ENCODE data around the gene PAGR1. TPM values are rescaled to one million over a fixed set of nuclear protein-coding genes. Genes with fewer than 3 reads are reported as not detected.
A peak's percentile ranks its signal among the peaks of the same experiment; 100 is the strongest.

PAGR1 gene
- total and polyA plus RNA-seq, 2 of the 13 experiments (the other 11 are each of a cell fraction or from before 2014, with no cell fraction given): 9.8 to 66.4 TPM

DNA sequence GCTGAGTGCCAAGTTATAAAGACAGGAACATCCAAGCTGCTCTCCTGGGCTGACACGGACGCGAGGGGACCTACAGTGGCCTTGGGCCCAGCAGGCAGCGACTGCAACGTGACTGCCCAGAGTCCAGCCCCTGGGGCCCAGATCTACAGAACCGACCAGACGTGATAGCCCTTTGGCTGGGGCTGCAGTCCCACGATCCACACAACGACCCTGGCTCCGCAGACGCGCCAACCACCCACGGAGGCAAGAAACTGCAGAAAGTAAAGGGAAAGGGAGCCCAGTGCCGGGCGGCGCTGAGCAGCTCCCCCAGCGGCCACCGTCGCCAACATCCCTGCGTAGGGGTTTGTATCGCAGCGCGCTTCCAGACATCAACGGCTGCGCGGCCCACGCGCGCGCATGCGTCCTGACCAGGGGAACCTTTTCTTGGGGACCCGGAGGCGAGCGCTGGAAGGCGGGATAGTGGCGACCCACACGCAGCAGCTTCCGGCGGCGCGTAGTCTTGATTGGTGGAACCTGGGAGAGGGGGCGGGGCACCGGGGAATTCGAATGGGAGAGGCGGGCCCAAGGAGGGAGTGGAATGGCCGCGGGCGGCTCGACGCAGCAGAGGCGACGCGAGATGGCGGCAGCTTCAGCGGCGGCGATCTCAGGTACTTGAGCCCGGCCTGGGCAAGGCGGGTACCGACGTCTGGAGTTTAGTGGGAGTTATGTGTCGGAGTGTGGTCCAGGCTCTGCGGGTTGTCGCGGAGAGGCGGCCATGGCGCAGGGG lies 25.6 kb upstream of the PAGR1 start, which contains the start of gene KIF22 (continued):
- no peak for TF ChIP-seq ZNF180 (CRISPR knock-in tag; IDR thresholded peaks at IDR 0.05; ENCODE audit: borderline replicate concordance, low read depth)
- TF ChIP-seq RFXAP (CRISPR knock-in tag; IDR thresholded peaks at IDR 0.05; ENCODE audit: borderline replicate concordance): peak; percentile 84; the same call in 1 of the 2 replicates
- TF ChIP-seq ZKSCAN8 (CRISPR knock-in tag; IDR thresholded peaks at IDR 0.05; ENCODE audit: borderline replicate concordance): peak; percentile 78; the same call in 1 of the 2 replicates
- TF ChIP-seq, protein P1, sequence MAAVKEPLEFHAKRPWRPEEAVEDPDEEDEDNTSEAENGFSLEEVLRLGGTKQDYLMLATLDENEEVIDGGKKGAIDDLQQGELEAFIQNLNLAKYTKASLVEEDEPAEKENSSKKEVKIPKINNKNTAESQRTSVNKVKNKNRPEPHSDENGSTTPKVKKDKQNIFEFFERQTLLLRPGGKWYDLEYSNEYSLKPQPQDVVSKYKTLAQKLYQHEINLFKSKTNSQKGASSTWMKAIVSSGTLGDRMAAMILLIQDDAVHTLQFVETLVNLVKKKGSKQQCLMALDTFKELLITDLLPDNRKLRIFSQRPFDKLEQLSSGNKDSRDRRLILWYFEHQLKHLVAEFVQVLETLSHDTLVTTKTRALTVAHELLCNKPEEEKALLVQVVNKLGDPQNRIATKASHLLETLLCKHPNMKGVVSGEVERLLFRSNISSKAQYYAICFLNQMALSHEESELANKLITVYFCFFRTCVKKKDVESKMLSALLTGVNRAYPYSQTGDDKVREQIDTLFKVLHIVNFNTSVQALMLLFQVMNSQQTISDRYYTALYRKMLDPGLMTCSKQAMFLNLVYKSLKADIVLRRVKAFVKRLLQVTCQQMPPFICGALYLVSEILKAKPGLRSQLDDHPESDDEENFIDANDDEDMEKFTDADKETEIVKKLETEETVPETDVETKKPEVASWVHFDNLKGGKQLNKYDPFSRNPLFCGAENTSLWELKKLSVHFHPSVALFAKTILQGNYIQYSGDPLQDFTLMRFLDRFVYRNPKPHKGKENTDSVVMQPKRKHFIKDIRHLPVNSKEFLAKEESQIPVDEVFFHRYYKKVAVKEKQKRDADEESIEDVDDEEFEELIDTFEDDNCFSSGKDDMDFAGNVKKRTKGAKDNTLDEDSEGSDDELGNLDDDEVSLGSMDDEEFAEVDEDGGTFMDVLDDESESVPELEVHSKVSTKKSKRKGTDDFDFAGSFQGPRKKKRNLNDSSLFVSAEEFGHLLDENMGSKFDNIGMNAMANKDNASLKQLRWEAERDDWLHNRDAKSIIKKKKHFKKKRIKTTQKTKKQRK (IDR thresholded peaks at IDR 0.05; ENCODE audit: low read length): no peak
- peak; percentile 89 for TF ChIP-seq ZFY (CRISPR knock-in tag; IDR thresholded peaks at IDR 0.05)
- TF ChIP-seq, protein P2, sequence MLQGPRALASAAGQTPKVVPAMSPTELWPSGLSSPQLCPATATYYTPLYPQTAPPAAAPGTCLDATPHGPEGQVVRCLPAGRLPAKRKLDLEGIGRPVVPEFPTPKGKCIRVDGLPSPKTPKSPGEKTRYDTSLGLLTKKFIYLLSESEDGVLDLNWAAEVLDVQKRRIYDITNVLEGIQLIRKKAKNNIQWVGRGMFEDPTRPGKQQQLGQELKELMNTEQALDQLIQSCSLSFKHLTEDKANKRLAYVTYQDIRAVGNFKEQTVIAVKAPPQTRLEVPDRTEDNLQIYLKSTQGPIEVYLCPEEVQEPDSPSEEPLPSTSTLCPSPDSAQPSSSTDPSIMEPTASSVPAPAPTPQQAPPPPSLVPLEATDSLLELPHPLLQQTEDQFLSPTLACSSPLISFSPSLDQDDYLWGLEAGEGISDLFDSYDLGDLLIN (CRISPR knock-in tag; IDR thresholded peaks at IDR 0.05; ENCODE audit: borderline replicate concordance): peak; percentile 60; the same call in 1 of the 2 replicates
- no peak; the same call in none of the 2 replicates for TF ChIP-seq ZNF709 (CRISPR knock-in tag; IDR thresholded peaks at IDR 0.05)
- no peak for TF ChIP-seq ZFP62 (CRISPR knock-in tag; IDR thresholded peaks at IDR 0.05)
- no peak for TF ChIP-seq NR3C1 (CRISPR knock-in tag; IDR thresholded peaks at IDR 0.05)
- TF ChIP-seq TOPORS (CRISPR knock-in tag; IDR thresholded peaks at IDR 0.05): 0 out of 2 replicates have a peak, but pooled peaks have one; percentile 59
- TF ChIP-seq, protein P3, sequence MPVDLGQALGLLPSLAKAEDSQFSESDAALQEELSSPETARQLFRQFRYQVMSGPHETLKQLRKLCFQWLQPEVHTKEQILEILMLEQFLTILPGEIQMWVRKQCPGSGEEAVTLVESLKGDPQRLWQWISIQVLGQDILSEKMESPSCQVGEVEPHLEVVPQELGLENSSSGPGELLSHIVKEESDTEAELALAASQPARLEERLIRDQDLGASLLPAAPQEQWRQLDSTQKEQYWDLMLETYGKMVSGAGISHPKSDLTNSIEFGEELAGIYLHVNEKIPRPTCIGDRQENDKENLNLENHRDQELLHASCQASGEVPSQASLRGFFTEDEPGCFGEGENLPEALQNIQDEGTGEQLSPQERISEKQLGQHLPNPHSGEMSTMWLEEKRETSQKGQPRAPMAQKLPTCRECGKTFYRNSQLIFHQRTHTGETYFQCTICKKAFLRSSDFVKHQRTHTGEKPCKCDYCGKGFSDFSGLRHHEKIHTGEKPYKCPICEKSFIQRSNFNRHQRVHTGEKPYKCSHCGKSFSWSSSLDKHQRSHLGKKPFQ (CRISPR knock-in tag; IDR thresholded peaks at IDR 0.05; ENCODE audit: insufficient replicate concordance): peak; percentile 40
- TF ChIP-seq ZNF496 (CRISPR knock-in tag; IDR thresholded peaks at IDR 0.05; ENCODE audit: insufficient replicate concordance): no peak
- TF ChIP-seq, protein P4, sequence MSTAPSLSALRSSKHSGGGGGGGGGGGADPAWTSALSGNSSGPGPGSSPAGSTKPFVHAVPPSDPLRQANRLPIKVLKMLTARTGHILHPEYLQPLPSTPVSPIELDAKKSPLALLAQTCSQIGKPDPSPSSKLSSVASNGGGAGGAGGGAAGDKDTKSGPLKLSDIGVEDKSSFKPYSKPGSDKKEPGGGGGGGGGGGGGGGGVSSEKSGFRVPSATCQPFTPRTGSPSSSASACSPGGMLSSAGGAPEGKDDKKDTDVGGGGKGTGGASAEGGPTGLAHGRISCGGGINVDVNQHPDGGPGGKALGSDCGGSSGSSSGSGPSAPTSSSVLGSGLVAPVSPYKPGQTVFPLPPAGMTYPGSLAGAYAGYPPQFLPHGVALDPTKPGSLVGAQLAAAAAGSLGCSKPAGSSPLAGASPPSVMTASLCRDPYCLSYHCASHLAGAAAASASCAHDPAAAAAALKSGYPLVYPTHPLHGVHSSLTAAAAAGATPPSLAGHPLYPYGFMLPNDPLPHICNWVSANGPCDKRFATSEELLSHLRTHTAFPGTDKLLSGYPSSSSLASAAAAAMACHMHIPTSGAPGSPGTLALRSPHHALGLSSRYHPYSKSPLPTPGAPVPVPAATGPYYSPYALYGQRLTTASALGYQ (CRISPR knock-in tag; IDR thresholded peaks at IDR 0.05): no peak
- TF ChIP-seq BRCA1 (CRISPR knock-in tag; IDR thresholded peaks at IDR 0.05): no peak; the same call in 1 of the 2 replicates
- TF ChIP-seq KLF11 (CRISPR knock-in tag; IDR thresholded peaks at IDR 0.05): no peak; the same call in 1 of the 2 replicates
- peak; percentile 65 for TF ChIP-seq SRSF1 (optimal IDR thresholded peaks at IDR 0.05; ENCODE audit: low read depth, low read length)
- TF ChIP-seq ZNF451 (CRISPR knock-in tag; IDR thresholded peaks at IDR 0.05): peak; percentile 89
- 0 out of 2 replicates have a peak, but pooled peaks have one; percentile 54 for TF ChIP-seq TOE1 (CRISPR knock-in tag; IDR thresholded peaks at IDR 0.05)
- TF ChIP-seq RXRB (CRISPR knock-in tag; IDR thresholded peaks at IDR 0.05; ENCODE audit: borderline replicate concordance): peak; percentile 80
- no peak for TF ChIP-seq MTF1 (CRISPR knock-in tag; IDR thresholded peaks at IDR 0.05)
- TF ChIP-seq SMARCE1 (IDR thresholded peaks at IDR 0.05; ENCODE audit: borderline replicate concordance): no peak
- TF ChIP-seq U2AF2 (IDR thresholded peaks at IDR 0.05; ENCODE audit: low read depth, low read length): peak; percentile 60; the same call in 1 of the 2 replicates
- TF ChIP-seq CEBPG (CRISPR knock-in tag; IDR thresholded peaks at IDR 0.05): peak; percentile 54; the same call in 1 of the 2 replicates

All from HepG2 (cell line).